GM23248 (cell line): Measurements from ENCODE around the gene TANGO6.

Source experiments
- EZH2 ChIP-seq: fragments of 200-600 bp; sonication (generic); IDR thresholded peaks from 2 replicates; pipeline ENCODE4 v1.6.1; 2018; ENCODE audit warnings: antibody characterized with exemption, mild to moderate bottlenecking; ENCODE audit not compliant: insufficient read depth, poor library complexity, severe bottlenecking
- EZH2phosphoT487 ChIP-seq: fragments of 200-600 bp; sonication (generic); IDR thresholded peaks from 2 replicates; pipeline ENCODE4 v1.6.1; 2018; ENCODE audit warnings: antibody characterized with exemption, moderate library complexity, mild to moderate bottlenecking, low read depth; ENCODE audit not compliant: insufficient read depth

- TF ChIP-seq EZH2, result no peak
- no peak for TF ChIP-seq EZH2phosphoT487
These were observed 273.6 kb downstream of the TANGO6 start for GRCh38 chr16:69116906-69117305.
